HG03066 (cell line): Measurements from ENCODE around the gene TRERF1.
A peak's percentile ranks its signal among the peaks of the same experiment; 100 is the strongest.

ENCODE experiments used
- ATAC-seq: cut with Tn5 transposase; IDR thresholded peaks from one replicate; pipeline ENCODE4 v1.9.1; 2021; ENCODE audit warnings: low read depth; ENCODE audit not compliant: unreplicated experiment

TRERF1 gene

DNA sequence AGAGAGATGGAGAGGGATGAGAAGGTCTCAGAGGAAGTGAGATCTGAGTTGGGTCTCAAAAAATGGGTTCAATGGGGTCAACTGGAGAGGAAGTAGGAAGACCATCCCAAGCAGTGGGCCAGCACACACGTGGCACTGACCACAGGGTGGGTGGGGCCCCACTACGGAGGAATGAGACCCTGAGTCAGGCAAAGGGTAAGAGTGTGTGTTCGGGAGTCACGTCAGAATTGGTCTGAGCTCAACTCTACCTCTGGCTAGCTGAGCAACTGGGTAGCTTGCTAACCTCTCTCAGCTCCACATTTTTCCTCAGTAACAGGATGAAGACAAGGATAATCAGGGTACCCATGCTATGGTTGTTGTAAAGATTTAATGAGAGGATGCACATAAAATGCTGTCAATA, 79.0 kb downstream of the TRERF1 start:
- no peak for ATAC-seq

DNA sequence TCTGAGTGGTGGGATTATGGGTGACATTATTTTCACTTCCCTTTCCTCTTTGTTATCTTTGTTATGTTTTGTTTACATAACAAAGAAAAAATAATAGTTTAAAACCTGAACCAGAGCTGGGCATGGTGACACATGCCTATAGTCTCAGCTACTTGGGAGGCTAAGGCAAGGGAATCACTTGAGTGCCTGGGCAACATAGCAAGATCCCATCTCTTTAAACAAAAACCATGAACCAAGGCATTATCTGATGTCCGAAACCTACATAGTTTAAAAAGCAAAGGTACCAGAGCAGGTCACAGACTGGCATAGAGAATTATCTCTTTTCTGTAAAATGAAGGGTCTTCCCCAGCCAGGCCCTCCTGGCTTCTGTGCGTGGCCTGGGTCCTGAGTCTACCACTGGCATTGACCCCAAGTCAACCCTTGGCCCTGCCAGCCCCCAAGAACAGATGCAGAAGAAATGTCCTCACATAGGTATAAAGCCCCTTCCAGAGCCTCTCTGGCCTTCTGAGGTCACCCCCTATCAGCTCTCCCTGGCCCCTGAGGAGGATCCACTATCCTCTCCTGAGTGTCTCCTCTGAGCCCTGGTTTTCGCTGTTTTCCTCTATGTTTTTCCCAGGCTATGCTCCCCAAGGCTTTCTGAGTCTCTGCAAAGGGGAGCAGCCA, 81.3 kb downstream of the TRERF1 start:
- no peak for ATAC-seq

DNA sequence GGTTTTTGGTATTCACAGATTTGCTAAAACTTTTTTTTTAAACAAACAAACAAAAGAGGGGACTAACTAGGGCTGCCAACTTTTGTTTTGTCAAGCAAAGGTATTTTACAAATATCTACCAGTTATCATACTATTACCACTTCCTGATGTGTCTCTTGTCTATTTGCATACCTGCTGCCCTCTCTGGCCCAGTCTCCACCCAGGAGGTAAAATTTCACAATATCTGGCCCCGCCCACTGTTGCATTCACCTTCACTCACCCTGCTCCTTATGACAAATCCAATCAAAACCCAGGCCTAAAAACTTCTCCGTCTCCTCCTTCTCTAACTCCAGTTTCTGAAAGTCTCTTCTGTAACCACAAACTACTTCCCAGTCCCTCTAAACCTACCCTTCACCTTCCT, 82.2 kb downstream of the TRERF1 start:
- ATAC-seq: no peak

DNA sequence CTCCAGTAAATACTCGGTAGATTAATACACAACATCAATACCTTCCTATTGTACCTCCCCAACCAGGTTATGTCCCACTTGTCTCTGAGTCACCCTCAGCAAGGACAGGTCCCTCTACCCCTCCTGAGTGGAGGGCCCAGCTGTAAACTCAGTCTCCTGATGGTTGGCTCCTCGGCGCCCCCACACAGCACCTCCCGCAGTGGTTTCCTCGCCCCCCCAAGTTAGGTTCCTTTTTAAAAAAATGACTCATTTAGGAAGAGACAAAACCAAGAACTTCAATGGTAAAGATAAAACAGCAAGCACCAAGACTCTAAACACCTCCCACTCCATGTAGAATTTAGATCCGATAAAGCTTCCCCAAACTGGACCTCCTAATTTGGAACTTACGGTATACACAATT, 83.5 kb downstream of the TRERF1 start:
- ATAC-seq: no peak

DNA sequence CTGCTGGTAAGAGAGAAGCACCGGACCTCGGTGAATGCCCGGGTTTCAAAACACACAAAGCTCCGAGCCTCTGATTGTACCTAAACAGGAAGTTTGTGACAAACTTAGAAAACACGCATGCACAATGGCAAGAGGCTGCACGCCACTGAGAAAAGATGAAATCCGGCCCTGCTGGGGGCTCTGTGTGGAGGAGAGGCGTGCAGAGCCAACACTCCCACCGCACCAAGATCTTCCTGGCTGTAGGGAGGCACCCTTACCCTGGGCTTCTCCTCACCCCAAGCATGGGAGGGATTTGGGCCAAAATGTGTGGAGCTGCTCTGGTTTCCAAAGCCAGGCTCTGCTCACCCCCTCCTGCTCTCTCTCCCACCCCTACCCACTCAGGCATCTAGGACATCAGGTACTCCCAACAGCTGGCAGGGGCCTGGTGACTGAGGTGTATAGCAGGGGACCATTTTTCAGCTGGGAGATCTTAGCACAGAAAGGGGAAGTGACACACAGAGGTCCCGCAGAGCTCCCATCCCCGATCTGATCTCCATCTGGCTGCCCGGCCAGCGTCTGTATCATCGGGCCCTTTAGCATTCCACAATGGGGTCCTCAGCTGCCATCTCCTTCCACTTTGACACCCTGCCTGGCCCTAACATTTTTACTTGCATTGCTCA, 84.2 kb downstream of the TRERF1 start:
- ATAC-seq: peak; percentile 55

DNA sequence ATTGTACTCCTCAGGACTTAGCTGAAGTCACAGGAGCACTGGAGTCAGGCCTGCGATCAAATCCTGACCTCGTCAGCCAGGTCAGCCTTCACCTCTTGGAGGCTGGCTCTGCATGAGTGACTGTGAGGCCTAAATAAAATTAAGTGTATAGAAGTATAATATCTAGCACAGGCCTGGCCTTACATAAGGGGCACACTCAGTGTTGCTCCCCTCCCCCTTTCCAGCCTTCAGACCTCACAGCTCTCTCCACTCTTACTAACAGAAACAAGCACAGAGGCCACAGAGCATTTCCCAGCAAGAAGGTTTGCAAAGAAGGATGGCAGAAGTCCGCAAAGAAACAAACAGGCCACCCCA, 84.8 kb downstream of the TRERF1 start:
- ATAC-seq: peak; percentile 15

DNA sequence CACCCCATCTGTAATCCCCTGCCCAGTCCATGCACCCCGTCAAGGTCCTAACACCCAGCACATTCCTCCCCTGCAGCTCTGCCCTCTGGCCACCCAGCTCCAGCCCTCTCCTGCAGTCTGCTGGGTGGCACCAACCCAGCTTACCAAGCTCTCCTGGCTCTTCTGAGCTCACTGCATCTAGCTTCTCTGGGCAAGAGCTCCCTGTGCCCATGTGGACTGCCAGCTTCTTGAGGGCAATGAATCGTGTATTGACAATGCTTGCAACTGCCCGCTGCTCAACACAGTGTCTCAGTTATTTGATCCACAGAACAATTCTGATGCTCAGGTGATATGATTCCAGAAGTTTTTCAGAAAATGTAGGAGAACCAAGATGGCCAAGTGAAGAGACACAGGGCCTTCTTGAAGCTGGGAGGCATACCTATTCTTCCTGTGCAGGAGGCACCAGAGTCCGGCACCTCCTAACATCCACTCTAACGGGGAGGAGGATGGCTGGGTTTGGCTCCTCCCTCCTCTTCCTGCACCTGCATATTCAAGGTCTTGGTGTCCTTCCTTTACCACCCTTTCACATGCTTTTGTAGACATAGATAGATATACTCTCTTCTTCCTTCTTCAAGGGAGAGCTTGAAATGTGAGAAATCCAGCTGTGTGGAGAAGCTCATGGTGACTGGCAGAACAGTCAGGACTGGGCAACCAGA, 85.6 kb downstream of the TRERF1 start:
- ATAC-seq: no peak

DNA sequence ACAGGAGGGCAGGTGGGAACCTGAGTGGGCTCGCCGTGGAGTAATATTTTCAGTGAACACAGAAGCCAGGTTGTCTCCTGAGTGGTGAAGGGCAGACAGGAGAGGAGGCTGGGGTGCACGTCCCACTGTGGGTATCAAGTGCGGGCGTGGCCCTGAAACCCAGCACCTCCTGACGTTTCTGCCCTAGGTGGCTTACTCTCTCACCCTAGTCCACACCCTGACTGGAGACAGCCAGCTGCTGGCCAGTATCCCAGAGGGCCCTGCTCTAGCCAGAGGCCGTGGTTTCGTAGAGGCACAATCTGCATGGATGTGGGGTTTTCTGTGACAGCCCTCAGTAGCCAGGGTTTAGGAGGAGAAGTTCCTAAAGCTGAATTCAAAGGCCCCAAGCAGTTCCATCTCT, 86.7 kb downstream of the TRERF1 start:
- no peak for ATAC-seq

DNA sequence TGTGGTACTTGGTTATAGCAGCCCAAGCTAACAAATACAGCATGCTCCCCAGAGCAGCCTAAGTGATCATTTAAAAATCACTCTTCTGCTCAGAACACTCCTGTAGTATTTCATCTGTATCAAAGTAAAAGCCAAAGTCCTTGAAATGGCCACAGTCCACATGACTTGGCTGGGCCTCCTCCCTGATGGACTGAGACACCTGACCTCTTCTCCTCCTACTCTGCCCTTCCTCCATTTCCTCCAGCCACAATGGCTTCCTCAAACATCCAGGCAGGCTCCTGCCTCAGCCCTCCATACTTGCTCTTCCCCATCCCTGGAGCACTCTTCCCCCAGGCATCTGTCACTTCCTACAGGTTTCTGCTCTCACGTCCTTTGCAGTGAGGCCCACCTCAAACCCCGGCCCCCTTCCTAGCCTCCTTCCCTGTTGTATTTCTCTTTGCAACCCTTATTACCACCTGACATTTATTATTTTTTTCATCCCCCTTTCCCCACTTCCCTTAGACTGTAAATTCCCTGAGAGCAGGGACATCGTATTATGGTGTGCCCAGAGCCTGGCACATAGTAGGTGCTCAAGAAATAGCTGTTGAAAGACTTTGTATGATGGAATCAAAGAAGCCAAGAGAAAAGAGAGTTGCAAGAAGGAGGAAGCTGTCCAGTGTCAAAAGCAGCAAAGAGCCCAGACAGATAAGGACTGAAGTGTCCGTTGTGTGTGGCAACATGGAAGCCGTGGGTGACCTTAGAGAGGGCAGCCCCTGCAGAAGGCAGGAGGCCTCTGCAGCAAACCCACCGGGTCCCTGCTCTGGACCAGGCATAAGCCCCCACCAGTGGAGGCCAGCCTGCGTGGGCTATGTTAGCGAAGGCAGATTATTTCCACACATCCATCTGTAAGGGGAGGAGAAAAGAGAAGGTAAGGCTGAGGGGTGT, 87.5 kb downstream of the TRERF1 start:
- no peak for ATAC-seq

DNA sequence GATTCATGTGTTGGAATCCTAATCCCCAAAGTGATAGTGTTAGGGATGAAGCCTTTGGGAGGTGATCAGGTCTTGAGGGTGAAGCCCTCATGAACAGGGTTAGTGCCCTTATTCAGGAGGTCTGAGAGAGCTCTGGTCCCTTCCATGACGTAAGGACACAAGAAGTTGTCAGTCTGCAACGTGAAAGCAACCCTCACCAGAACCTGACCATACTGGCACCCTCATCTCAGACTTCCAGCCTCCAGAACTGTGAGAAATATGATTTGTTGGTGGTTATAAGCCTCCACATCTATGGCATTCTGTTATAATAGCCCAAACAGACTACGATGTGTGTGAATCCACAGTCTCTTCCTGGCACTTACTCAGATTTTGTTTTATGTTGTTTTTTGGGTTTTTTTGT, 90.7 kb downstream of the TRERF1 start:
- ATAC-seq: no peak

DNA sequence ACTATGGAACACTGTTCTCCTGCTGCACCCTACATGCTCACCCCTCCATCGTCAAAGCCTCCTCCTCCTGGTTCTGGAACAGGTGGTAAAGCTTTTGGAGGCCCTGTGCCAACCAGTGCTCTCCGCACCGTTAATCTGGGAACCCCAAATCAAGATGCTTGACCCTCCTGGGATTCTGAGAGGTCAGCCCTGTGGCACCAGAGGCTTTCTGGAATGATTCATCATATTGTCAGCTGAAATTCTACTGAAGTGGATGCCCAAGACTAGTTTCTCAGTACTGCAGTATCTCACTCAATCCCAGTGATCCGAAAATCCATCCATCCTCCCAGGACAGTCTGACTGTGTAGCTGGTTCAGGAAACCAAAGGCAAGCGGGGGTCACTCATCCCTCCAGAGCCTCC, 92.7 kb downstream of the TRERF1 start:
- no peak for ATAC-seq

DNA sequence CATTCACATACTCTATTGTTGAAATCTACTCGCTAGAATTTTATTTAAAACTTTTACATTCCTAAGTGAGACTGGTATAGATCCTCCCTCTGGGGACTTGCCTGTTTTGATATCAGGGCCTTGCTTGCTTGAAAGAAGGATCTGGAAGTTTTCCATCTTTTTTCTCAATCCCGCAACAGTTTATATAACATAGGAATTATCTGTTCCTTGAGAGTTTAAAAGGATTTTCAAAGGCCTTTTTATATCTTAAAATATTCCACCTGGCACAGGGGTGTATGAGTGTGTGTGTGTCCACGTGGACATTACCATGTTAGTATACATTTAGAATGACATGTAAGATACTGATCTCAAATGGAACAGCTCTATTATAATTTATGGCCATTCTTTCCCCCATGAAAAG, 96.3 kb downstream of the TRERF1 start:
- ATAC-seq: no peak

DNA sequence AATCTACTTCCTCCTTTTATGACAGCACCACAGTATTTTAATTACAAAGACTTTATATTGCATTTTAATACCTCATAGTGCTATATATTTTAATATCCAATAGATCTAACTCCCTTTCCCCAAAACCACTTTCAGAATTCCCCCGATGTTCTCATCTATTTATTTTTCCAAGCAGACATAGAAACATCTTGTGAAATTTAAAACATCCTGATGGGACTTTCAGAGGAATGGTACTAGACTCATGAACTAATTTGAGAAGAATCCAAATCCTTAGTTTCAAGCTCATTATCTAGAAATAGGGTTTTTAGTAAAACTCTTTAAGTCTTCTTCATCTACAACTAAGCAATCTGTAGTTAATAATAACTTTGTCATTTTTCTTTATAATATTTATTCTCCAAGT, 97.0 kb downstream of the TRERF1 start:
- no peak for ATAC-seq

DNA sequence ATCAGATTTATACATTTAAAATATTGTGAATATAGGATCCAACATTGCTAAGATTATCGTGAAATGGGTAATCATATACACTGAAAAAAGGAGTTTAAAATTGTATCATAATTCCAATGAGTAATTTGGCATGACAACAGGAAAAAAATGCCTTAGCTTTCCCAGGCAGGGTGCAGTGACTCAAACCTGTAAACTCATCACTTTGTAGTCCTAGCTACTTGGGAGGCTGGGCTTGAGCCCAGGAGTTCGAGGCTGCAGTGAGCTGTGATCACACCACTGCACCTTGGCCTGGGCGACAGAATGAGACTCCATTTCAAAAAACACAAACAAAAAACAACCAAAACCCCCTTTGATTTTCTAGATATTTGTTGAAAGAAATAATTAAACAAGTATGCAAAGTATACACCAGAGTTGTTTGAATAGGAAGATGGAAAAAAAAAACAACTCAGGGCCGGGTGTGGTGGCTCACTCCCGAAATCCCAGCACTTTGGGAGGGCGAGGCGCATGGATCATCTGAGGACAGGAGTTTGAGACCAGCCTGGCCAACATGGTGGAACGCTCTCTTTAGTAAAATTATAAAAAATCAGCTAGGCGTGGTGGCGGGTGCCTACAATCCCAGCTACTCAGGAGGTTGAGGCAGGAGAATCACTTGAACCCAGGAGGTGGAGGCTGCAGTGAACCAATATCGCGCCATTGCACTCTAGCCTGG, 98.7 kb downstream of the TRERF1 start:
- no peak for ATAC-seq

DNA sequence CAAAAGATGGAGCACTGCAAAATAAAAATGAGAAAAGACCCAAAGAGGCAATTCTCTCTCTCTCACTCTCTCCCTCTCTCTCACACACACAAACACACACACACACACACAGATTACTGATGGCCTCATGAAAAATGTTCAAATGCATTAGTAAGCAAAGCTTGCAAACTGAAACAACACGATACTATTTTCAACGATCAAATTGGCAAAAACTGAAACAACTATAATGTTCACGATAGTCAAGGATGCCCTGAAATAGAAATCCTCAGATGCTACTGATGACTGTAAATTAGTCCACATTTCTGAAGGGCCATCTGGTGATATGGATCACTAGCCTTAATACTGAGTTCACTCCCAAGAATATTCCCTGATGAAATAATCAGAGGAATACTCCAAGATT, 100.8 kb downstream of the TRERF1 start:
- no peak for ATAC-seq

DNA sequence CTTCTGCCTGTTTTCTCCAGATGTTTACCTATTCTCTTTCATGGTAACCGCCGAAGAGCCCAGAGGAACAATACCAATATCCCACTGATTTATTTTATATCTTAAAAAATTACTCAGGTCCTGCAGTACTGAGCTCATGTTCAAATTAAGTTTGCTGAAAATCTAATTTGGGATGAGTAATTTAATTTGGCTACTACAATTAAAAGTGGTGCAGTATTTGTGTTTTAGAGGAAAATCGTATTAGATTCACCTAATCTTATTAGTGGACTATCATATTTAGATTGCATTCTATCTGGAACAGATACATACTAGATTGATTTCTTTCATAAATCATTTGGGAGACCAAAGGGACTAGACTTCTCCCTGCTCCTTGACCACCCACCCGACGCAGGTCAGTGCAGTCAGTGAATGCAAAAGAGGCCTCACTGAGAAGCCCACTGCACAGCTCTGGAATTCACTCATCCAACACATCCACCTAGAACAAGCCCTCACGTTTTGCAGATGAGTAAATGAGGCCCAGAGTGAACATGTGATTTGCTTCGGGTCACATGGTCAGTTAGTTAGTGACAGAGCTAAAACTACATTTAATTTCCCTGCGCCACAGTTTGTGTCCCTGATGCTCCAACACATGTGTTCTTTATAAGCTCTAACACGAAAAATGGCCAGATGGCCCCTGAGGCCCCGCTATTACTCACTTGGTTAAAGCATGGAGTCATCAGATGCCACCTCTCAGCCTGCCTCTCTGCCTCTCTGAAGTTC, 101.8 kb downstream of the TRERF1 start:
- no peak for ATAC-seq

DNA sequence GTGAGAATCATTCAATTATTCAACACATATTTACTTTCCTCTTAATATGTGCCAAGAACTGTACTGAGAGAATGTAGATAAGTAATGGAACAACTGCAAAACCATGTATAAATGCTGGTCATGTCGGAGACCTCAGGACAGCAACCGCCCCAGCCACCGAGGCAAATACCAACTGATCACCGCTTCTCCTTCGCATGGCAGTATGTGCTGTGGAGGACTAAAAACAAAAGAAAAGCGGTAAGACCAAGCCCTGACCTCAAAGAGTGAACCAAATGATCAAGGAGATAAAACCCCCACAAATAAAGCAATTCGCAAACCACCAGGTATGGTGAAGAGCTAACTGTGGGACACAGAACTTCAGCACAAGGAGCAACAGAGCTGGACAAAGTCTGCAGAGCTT, 104.3 kb downstream of the TRERF1 start:
- no peak for ATAC-seq

DNA sequence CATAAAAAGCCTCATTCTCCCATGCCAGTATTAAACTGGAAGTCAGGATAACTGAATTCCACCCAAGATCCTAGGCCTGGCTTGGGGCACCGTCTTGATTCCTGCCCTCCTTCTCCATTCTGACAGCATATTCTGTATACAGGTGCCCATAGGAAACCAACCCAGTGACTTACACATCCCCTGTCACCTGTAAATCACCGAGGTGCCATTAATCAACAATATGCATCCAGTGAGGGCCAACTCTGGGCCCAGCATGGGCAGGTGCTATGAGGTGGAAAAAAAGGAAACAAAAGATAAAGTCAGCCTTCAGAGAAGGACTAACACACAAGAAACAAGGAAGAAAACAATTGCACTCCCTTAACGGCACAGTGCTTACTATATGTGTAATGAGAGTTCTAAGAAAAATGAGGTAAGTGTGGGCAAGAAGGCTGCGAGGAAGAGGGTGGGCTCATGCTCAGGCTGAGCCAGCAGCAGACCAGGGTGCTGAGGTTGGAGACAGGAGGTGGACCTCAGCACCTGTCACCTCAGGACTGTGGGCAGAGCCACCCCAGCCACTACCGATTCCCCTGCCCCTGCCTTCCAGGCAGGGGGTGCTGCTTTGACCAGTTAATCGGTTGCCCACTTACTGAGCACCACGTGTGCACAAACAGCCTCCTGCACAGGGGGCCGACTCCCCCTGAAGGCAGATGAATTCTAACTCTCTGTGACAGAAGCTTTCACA, 105.9 kb downstream of the TRERF1 start:
- ATAC-seq: no peak

DNA sequence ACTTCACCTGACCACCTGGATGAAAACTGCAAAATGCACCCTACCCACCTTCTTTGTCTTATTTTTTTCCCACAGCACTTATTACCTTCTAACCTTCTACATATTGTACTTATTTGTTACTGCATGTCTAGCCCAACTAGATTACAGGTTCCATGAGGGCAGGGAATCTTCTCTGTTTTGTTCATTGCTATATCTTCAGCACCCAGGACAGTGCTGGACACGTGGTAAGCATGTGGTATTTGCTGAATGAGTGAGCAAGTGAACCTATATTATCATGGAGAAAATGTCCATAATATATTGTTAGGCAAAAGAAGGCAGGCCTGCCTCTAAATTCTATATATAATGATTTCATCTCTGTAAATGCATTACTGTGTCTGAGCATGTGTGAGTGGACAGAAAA, 107.0 kb downstream of the TRERF1 start:
- no peak for ATAC-seq
